Left lung (tissue), 10 donors: ENCODE data around the gene MOSMO. TPM values are rescaled to one million over a fixed set of nuclear protein-coding genes. Genes with fewer than 3 reads are reported as not detected.
A peak's percentile ranks its signal among the peaks of the same experiment; 100 is the strongest.

Source experiments
- ATAC-seq: fragments of 200-7000 bp; cut with Tn5 transposase; one replicate; pipeline ENCODE4 v1.9.1; 2020; ENCODE audit warnings: moderate library complexity
- DNase-seq, 4 donors: peaks; one replicate each; pipeline ENCODE4 v3.0.0-alpha.2; 2013 to 2020
- H3K27ac ChIP-seq, 2 donors: fragments of 200-600 bp; sonication (generic) in 1 of 2; one replicate each; pipeline versions ENCODE4 v1.5.0 to v1.8.0; 2020 to 2021
- H3K27me3 ChIP-seq, 2 donors: fragments of 200-600 bp; sonication (generic) in 1 of 2; one replicate each; pipeline versions ENCODE4 v1.5.0 to v1.8.0; 2020 to 2021
- H3K36me3 ChIP-seq, 2 donors: fragments of 200-600 bp; sonication (generic) in 1 of 2; one replicate each; pipeline versions ENCODE4 v1.5.0 to v1.8.0; 2020 to 2021
- H3K4me1 ChIP-seq, 2 donors: fragments of 200-600 bp; one replicate each; pipeline ENCODE4 v1.8.0; 2021
- H3K4me3 ChIP-seq, 2 donors: fragments of 200-600 bp; sonication (generic) in 1 of 2; one replicate each; pipeline versions ENCODE4 v1.5.0 to v1.8.0; 2020 to 2021; ENCODE audit warnings: mild to moderate bottlenecking in 1 of 2
- H3K9me3 ChIP-seq, 2 donors: fragments of 200-600 bp; sonication (generic) in 1 of 2; one replicate each; pipeline versions ENCODE4 v1.5.0 to v1.8.0; 2020 to 2021
- CTCF ChIP-seq, 2 donors: fragments of 200-600 bp; sonication (generic) in 1 of 2; IDR thresholded peaks; one replicate each; pipeline versions ENCODE4 v1.5.0 to v1.8.0; 2021; ENCODE audit warnings: antibody characterized with exemption in 2 of 2
- intact Hi-C, 2 donors: fragments of 100-400 bp; cut with DNase I; formaldehyde crosslinking; loops; one replicate each; pipeline versions ENCODE4 v1.11.2 to v1.14.2; 2022
- polyA plus RNA-seq, 6 donors: library from polyadenylated mRNA; unstranded; fragments of 120-200 nt; gene quantifications; one replicate each; pipeline ENCODE4 v1.2.1, GENCODE V29; 2013; ENCODE audit not compliant: insufficient read length in 6 of 6
- total RNA-seq, 2 donors: library from RNA; stranded (reverse); fragmentation: NEBNext Ultra II Directional; extraction: Animal tissue kit (Norgen Biotek cat#: 25700); gene quantifications; one replicate each; pipeline ENCODE4 v1.2.1, GENCODE V29; 2021
- donor health status: DM: no; HTN: yes; CAD: no.
- donor health status: DM: no; HTN: no; CAD: no.

MOSMO gene
- total and polyA plus RNA-seq, 8 donors: 11.7 to 31.0 (median 26.9) TPM

DNA sequence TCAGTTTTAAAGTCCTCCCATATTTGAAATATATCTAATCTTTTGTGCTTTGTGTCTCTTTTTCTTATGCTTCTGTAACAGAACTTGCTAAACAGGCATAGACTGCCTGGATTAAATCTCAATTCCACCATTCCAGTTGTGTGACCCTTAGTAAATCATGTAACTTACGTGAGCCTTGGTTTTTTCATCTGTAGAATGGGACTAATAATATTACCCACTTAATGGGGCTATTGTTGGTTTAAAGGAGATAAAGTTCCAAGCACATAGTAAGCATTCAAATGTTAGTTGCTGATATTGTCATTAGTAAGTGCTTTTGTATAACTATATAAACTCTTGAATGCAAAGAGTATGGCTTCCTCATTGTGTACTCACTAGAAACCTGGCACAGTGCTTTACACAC lies 78.5 kb downstream of the MOSMO start:
- DNase-seq: no peak
- Histone ChIP-seq H3K4me3 (no peak overlapping the region), H3K36me3 (peaks cover 0 to 16% of the 10 kb centered on the region in 2 donors), H3K4me1 (no peaks in the 10 kb centered on the region), H3K9me3 (no peaks in the 10 kb centered on the region), H3K27ac (no peak overlapping the region), H3K27me3 (no peaks in the 10 kb centered on the region)
- no peak for TF ChIP-seq CTCF (IDR thresholded peaks at IDR 0.05)
- intact Hi-C loops: no loop called here
- ATAC-seq: no peak

- no peaks in the 10 kb centered on the region for H3K9me3 ChIP-seq
- DNase-seq: no peak
- H3K27ac ChIP-seq: no peak overlapping the region
- no peaks in the 10 kb centered on the region for H3K27me3 ChIP-seq
- H3K4me1 ChIP-seq: no peaks in the 10 kb centered on the region
- no peak for TF ChIP-seq CTCF (IDR thresholded peaks at IDR 0.05)
- ATAC-seq: no peak
- no peak overlapping the region for H3K4me3 ChIP-seq
- intact Hi-C loops: no loop called here
- H3K36me3 ChIP-seq: peaks cover 0 to 16% of the 10 kb centered on the region in 2 donors
Measured at GRCh38 chr16:22088642-22089041, 80.7 kb downstream of the MOSMO start.

DNA sequence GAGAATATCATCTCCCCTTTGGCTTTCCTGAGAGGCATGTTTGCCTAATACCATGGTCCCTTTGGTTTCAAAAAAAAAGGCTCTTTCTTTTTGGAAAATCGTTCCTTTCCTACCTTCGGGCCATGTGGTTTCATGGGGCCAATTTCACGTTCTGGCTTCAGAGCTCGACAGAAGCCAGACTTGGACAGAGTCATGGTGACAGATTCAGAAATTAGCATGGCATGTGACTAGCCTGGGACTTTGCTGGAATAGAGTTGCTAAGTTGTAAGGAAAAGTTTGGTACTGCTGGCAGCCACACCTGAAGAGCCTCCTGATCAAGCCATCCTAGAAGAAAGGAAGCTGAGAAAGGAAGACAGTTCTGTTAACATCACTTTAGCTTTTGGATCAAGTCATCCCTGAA lies 82.0 kb downstream of the MOSMO start:
- DNase-seq (no peak), ATAC-seq (no peak)
- Histone ChIP-seq H3K27ac (no peak overlapping the region), H3K4me3 (no peak overlapping the region), H3K4me1 (no peaks in the 10 kb centered on the region), H3K36me3 (peaks cover 0 to 16% of the 10 kb centered on the region in 2 donors), H3K9me3 (no peaks in the 10 kb centered on the region), H3K27me3 (no peaks in the 10 kb centered on the region)
- TF ChIP-seq CTCF (IDR thresholded peaks at IDR 0.05): no peak
- intact Hi-C loops: no loop called here

GRCh38 chr16:22091721-22092120 lies 83.8 kb downstream of the MOSMO start:
- H3K27ac ChIP-seq: no peak overlapping the region
- H3K4me3 ChIP-seq: no peak overlapping the region
- no peak for ATAC-seq
- H3K4me1 ChIP-seq: no peaks in the 10 kb centered on the region
- H3K27me3 ChIP-seq: peaks cover 0 to 6% of the 10 kb centered on the region in 2 donors
- TF ChIP-seq CTCF (IDR thresholded peaks at IDR 0.05): no peak
- intact Hi-C loops: no loop called here
- H3K36me3 ChIP-seq: peaks cover 0 to 4% of the 10 kb centered on the region in 2 donors
- H3K9me3 ChIP-seq: no peaks in the 10 kb centered on the region
- no peak for DNase-seq

DNA sequence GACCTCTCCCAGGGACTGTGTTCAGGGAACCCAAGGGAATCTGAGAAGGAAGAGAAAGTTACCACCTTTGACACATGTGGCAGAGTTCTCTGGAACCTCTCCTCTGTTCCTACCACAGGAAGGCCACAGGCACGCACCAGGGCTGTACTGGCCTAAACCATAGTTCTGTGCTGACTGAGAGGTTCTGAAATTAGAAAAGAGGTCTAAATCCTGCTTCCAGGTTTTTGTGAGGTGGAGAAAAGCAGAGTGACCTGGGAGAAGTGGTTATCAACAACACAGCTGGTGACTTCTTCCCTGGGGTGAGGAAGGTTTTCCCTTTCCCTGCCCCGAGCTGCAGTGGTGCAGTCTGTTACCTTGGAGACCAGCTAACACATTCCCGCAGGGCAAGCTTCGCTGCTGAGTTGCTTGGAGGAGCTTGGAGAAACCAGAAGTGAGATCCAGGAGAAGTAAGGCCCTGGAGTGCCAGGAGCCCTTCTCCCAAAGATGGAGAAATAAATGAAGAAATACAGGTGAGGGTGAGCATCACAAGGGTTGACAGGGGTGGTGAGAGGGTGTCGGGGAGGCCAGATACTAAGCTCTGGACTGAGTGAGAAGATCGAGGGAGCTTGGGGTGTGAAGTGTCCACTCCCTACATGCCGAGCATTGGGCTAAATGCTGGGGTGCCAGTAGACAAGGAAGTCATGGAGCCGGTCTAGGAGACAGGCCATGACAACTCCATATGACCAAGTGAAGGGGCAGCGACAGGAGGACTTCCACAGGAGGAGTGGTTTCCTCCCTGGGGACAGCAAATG lies 84.4 kb downstream of the MOSMO start, which contains the start of gene VWA3A:
Gene VWA3A, plus strand, starts transcription at position 399 of the 791 bp plus-strand sequence. Its CDS starts 97 bp downstream, at position 496.
- Histone ChIP-seq H3K4me3 (no peak within 1 kb of the TSS), H3K9me3 (no peaks in the 10 kb centered on the region), H3K27ac (peak within 1 kb of the TSS in 1 of 2 donors; percentile 7), H3K36me3 (no peaks in the 10 kb centered on the region), H3K4me1 (no peaks in the 10 kb centered on the region), H3K27me3 (peaks cover 0 to 9% of the 10 kb centered on the region in 2 donors)
- intact Hi-C loops: no loop called here
- ATAC-seq (peak; percentile 72), DNase-seq (peak in 2 of 4 donors; percentile 52 to 59)
- no peak for TF ChIP-seq CTCF (IDR thresholded peaks at IDR 0.05)
